Coronary artery (tissue), 2 donors: ENCODE data around the gene GIN1.

Source experiments
- DNase-seq: peaks from one replicate; pipeline ENCODE4 v3.0.0-alpha.2; 2017; ENCODE audit warnings: low spot score
- H3K27ac ChIP-seq, 2 donors: fragments of 200-600 bp; sonication (generic); one replicate each; pipeline ENCODE4 v1.5.1; 2016 to 2019
- H3K4me3 ChIP-seq: fragments of 200-600 bp; sonication (generic); 2 replicates; pipeline ENCODE4 v1.5.1; 2016; ENCODE audit warnings: mild to moderate bottlenecking, moderate library complexity
- CTCF ChIP-seq: fragments of 200-600 bp; sonication (generic); IDR thresholded peaks from one replicate; pipeline ENCODE4 v1.5.1; 2019; ENCODE audit warnings: antibody characterized with exemption

Gene GIN1

GRCh38 chr5:103110403-103110802, 9.5 kb downstream of the GIN1 start:
- Histone ChIP-seq H3K27ac (no peak overlapping the region), H3K4me3 (no peak overlapping the region)
- no peak for TF ChIP-seq CTCF
- no peak for DNase-seq

GRCh38 chr5:103109277-103109676, 10.7 kb downstream of the GIN1 start:
- Histone ChIP-seq H3K27ac (no peak overlapping the region), H3K4me3 (no peak overlapping the region)
- no peak for DNase-seq
- no peak for TF ChIP-seq CTCF

- DNase-seq = no peak
- Histone ChIP-seq H3K4me3 (no peak overlapping the region), H3K27ac (no peak overlapping the region)
- no peak for TF ChIP-seq CTCF
Measured at GRCh38 chr5:103108086-103108485, 11.9 kb downstream of the GIN1 start.

- Histone ChIP-seq H3K27ac (no peak overlapping the region), H3K4me3 (no peak overlapping the region)
- no peak for TF ChIP-seq CTCF
- no peak for DNase-seq
Measured at GRCh38 chr5:103102234-103102633, 17.7 kb downstream of the GIN1 start.

GRCh38 chr5:103101079-103101750, 18.7 kb downstream of the GIN1 start:
- Histone ChIP-seq H3K27ac (no peak overlapping the region), H3K4me3 (no peak overlapping the region)
- no peak for TF ChIP-seq CTCF
- DNase-seq = no peak

- no peak overlapping the region for H3K4me3 ChIP-seq
- no peak overlapping the region for H3K27ac ChIP-seq
- TF ChIP-seq CTCF = no peak
- no peak for DNase-seq
Measured at GRCh38 chr5:103098993-103099392, 20.9 kb downstream of the GIN1 start.

- H3K4me3 ChIP-seq = no peak overlapping the region
- TF ChIP-seq CTCF = no peak
- DNase-seq = no peak
- peak overlapping the region; percentile 62 to 68 for H3K27ac ChIP-seq
Measured at GRCh38 chr5:103094737-103095136, 25.2 kb downstream of the GIN1 start.
